OCI-M1 (cell line): Measurements from ENCODE around the gene STXBP6.

ENCODE experiments used
- DNase-seq: peaks from one replicate; lab custom pipeline; 2025; lab: John Stamatoyannopoulos, UW

The STXBP6 gene

GRCh38 chr14:25052385-25052784 is 2.4 kb upstream of the STXBP6 start:
- DNase-seq, result no peak

GRCh38 chr14:25050269-25051150 is 563 bp upstream of the STXBP6 start:
- DNase-seq, result peak; percentile 10

- no peak for DNase-seq
Observed at GRCh38 chr14:25049093-25049567, 817 bp downstream of the STXBP6 start.

- peak; percentile 83 for DNase-seq
Observed at GRCh38 chr14:25048170-25049016, 1.6 kb downstream of the STXBP6 start.

GRCh38 chr14:25046301-25046943 is 3.5 kb downstream of the STXBP6 start:
- no peak for DNase-seq

- no peak for DNase-seq
Observed at GRCh38 chr14:25044106-25044698, 5.7 kb downstream of the STXBP6 start.

- DNase-seq, result peak; percentile 70
Observed at GRCh38 chr14:25042362-25043299, 7.3 kb downstream of the STXBP6 start.

- DNase-seq, result no peak
Observed at GRCh38 chr14:25041898-25042297, 8.0 kb downstream of the STXBP6 start.

- DNase-seq, result no peak
Observed at GRCh38 chr14:25041484-25041883, 8.5 kb downstream of the STXBP6 start.

- DNase-seq, result no peak
Observed at GRCh38 chr14:25039933-25040332, 10.0 kb downstream of the STXBP6 start.

- DNase-seq, result no peak
Observed at GRCh38 chr14:25038044-25038668, 11.8 kb downstream of the STXBP6 start.

GRCh38 chr14:25037032-25037431 is 12.9 kb downstream of the STXBP6 start:
- no peak for DNase-seq

GRCh38 chr14:25034803-25035681 is 14.9 kb downstream of the STXBP6 start:
- DNase-seq, result no peak

- no peak for DNase-seq
Observed at GRCh38 chr14:25033358-25033757, 16.6 kb downstream of the STXBP6 start.

GRCh38 chr14:25032092-25032784 is 17.7 kb downstream of the STXBP6 start:
- peak; percentile 89 for DNase-seq

GRCh38 chr14:25026476-25027137 is 23.3 kb downstream of the STXBP6 start:
- no peak for DNase-seq

- peak; percentile 19 for DNase-seq
Observed at GRCh38 chr14:25019892-25020291, 30.1 kb downstream of the STXBP6 start.

- no peak for DNase-seq
Observed at GRCh38 chr14:25017562-25017961, 32.4 kb downstream of the STXBP6 start.
